Adrenal gland (tissue), 12 donors: ENCODE data around the gene UNC5C. TPM values are rescaled to one million over a fixed set of nuclear protein-coding genes. Genes with fewer than 3 reads are reported as not detected.
"Not testable (repeated sequence)": the region's sequence is repeated elsewhere in the genome, so short reads cannot be mapped to it uniquely, and the experiment has no call there.

ENCODE experiments used
- DNase-seq, 7 donors: peaks; one replicate each; pipeline ENCODE4 v3.0.0-alpha.2; 2019 to 2020
- H3K27ac ChIP-seq, 5 donors: fragments of 200-600 bp; sonication (generic) in 4 of 5; 1 replicate in 3 of 5; 2 replicates in 2 of 5; pipeline versions ENCODE4 v1.5.1 to v1.8.0; 2016 to 2020; ENCODE audit warnings: mild to moderate bottlenecking in 1 of 5
- H3K27me3 ChIP-seq: fragments of 200-600 bp; 2 replicates; pipeline ENCODE4 v1.8.0; 2021
- H3K36me3 ChIP-seq, 2 donors: fragments of 200-600 bp; replicated peaks in 1 of 2; 1 replicate in 1 of 2; 2 replicates in 1 of 2; pipeline versions ENCODE4 v1.5.1 to v1.8.0; 2018 to 2022
- H3K4me1 ChIP-seq, 2 donors: fragments of 200-600 bp; replicated peaks in 1 of 2; 1 replicate in 1 of 2; 2 replicates in 1 of 2; pipeline versions ENCODE4 v1.5.1 to v1.8.0; 2018 to 2021
- H3K4me3 ChIP-seq, 4 donors: fragments of 200-600 bp; sonication (generic) in 3 of 4; one replicate each; pipeline ENCODE4 v1.5.1; 2016 to 2018
- H3K9me3 ChIP-seq, 3 donors: fragments of 200-600 bp; sonication (generic) in 1 of 3; replicated peaks in 1 of 3; 1 replicate in 2 of 3; 2 replicates in 1 of 3; pipeline versions ENCODE4 v1.5.1 to v1.8.0; 2016 to 2021
- CTCF ChIP-seq, 6 experiments: fragments of 450-650 bp in 4 of 6; fragments of 200-600 bp in 2 of 6; sonication (generic) in 1 of 6; IDR thresholded peaks; 1 replicate in 5 of 6; 2 replicates in 1 of 6; pipeline versions ENCODE4 v1.5.1 to v1.8.0; 2016 to 2021; ENCODE audit warnings: antibody characterized with exemption in 6 of 6, mild to moderate bottlenecking in 2 of 6, moderate library complexity in 1 of 6
- POLR2A ChIP-seq, 2 donors: fragments of 450-650 bp; IDR thresholded peaks; one replicate each; pipeline ENCODE4 v1.6.1; 2017; ENCODE audit warnings: antibody characterized with exemption in 2 of 2, mild to moderate bottlenecking in 2 of 2, moderate library complexity in 1 of 2
- WGBS, 4 donors: extraction: QIAGEN DNeasy Blood & Tissue Kit in 2 of 4; methylation state at CpG; one replicate each; pipeline versions ENCODE4 v1.1.5 to v1.1.7; 2013 to 2017; 5-methylcytosine and 5-hydroxymethylcytosine counted together
- intact Hi-C, 2 donors: fragments of 100-400 bp; cut with DNase I; formaldehyde crosslinking; loops; one replicate each; pipeline versions ENCODE4 v1.14.1 to v1.15.0; 2022 to 2023
- polyA plus RNA-seq, 3 donors: library from polyadenylated mRNA; stranded (reverse); fragments of 200-250 nt in 2 of 3; fragments of 350-450 nt in 1 of 3; fragmentation: Illumina TruSeq in 1 of 3; extraction: RNeasy Lipid Tissue Mini Kit (QIAGEN cat#74804) in 1 of 3; gene quantifications; one replicate each; pipeline ENCODE4 v1.2.3, GENCODE V29; 2013 to 2014
- total RNA-seq, 9 donors: library from RNA; depleted of rRNA in 4 of 9; stranded (reverse); fragments of >200 nt in 4 of 9; fragments of 120-200 nt in 1 of 9; fragmentation: NEBNext Ultra II Directional in 1 of 9; extraction: Animal tissue kit (Norgen Biotek cat#: 25700) in 1 of 9; gene quantifications; one replicate each; pipeline versions ENCODE4 v1.1.0 to v1.2.4, GENCODE V29; 2013 to 2023
- donor health status: healthy with polysubstance abuse.
- donor health status: Bipolar disorder and iron deficiency.
- donor health status: DM: yes; HTN: yes; CAD: no.
- donor health status: DM: no; HTN: no; CAD: no.
- donor health status: DM: no; HTN: no; CAD: no.
- donor health status: DM: yes; HTN: yes; CAD: no.

Gene UNC5C
- total and polyA plus RNA-seq, 12 donors: 4.7 to 33.5 (median 23.8) TPM

- H3K27ac ChIP-seq: no peak overlapping the region
- intact Hi-C loops: loop anchor here in 1 of 2 donors (10.0 kb wide), 1 partner anchor 364 kb away; the partner anchor contains the start of gene UNC5C
- DNase-seq: no peak
- H3K4me1 ChIP-seq: peaks cover 0 to 9% of the 10 kb centered on the region in 2 donors
- H3K4me3 ChIP-seq: no peak overlapping the region
- H3K27me3 ChIP-seq: no peaks in the 10 kb centered on the region
- no peaks in the 10 kb centered on the region for H3K36me3 ChIP-seq
- TF ChIP-seq POLR2A (IDR thresholded peaks at IDR 0.05): no peak
- no peak for TF ChIP-seq CTCF (IDR thresholded peaks at IDR 0.05)
- no peaks in the 10 kb centered on the region for H3K9me3 ChIP-seq
- WGBS, 4 donors: 83 to 98% (median 90%) methylated on average over 9 to 10 of the region's 10 CpGs
Observed at GRCh38 chr4:95180531-95181242, 368.1 kb downstream of the UNC5C start.

GRCh38 chr4:95178938-95179337 lies 369.8 kb downstream of the UNC5C start:
- H3K9me3 ChIP-seq: no peaks in the 10 kb centered on the region
- 76 to 87% (median 82%) methylated on average over 2 of the region's 2 CpGs for WGBS, 4 donors
- DNase-seq: no peak
- no peak for TF ChIP-seq POLR2A (IDR thresholded peaks at IDR 0.05)
- no peak for TF ChIP-seq CTCF (IDR thresholded peaks at IDR 0.05)
- no peak overlapping the region for H3K27ac ChIP-seq
- intact Hi-C loops: no loop called here
- H3K4me3 ChIP-seq: no peak overlapping the region
- H3K36me3 ChIP-seq: no peaks in the 10 kb centered on the region
- peaks cover 0 to 9% of the 10 kb centered on the region in 2 donors for H3K4me1 ChIP-seq
- H3K27me3 ChIP-seq: no peaks in the 10 kb centered on the region

- intact Hi-C loops, H3K27ac ChIP-seq, H3K4me1 ChIP-seq, H3K27me3 ChIP-seq, DNase-seq, H3K4me3 ChIP-seq, H3K9me3 ChIP-seq, H3K36me3 ChIP-seq: not testable (repeated sequence)
- 88 to 100% (median 97%) methylated on average over 1 of the region's 3 CpGs for WGBS, 4 donors
Observed at GRCh38 chr4:95171377-95171776, 377.4 kb downstream of the UNC5C start.

GRCh38 chr4:95170176-95170575 lies 378.6 kb downstream of the UNC5C start:
- no peaks in the 10 kb centered on the region for H3K36me3 ChIP-seq
- H3K27ac ChIP-seq: no peak overlapping the region
- TF ChIP-seq POLR2A (IDR thresholded peaks at IDR 0.05): no peak
- no peak for TF ChIP-seq CTCF (IDR thresholded peaks at IDR 0.05)
- H3K4me1 ChIP-seq: no peaks in the 10 kb centered on the region
- WGBS, 4 donors: 85 to 97% (median 95%) methylated on average over 6 to 7 of the region's 7 CpGs
- intact Hi-C loops: no loop called here
- DNase-seq: no peak
- no peaks in the 10 kb centered on the region for H3K9me3 ChIP-seq
- no peak overlapping the region for H3K4me3 ChIP-seq
- no peaks in the 10 kb centered on the region for H3K27me3 ChIP-seq

- intact Hi-C loops: loop anchor here in 1 of 2 donors (10.0 kb wide), 1 partner anchor 867 kb away; no protein-coding TSS in a partner anchor
- WGBS, 4 donors: 81 to 89% (median 86%) methylated on average over 7 of the region's 7 CpGs
- no peaks in the 10 kb centered on the region for H3K4me1 ChIP-seq
- H3K27ac ChIP-seq: no peak overlapping the region
- no peaks in the 10 kb centered on the region for H3K27me3 ChIP-seq
- H3K4me3 ChIP-seq: no peak overlapping the region
- H3K36me3 ChIP-seq: no peaks in the 10 kb centered on the region
- no peak for DNase-seq
- H3K9me3 ChIP-seq: no peaks in the 10 kb centered on the region
- TF ChIP-seq CTCF (IDR thresholded peaks at IDR 0.05) (no peak), POLR2A (IDR thresholded peaks at IDR 0.05) (no peak)
Observed at GRCh38 chr4:95167805-95168204, 381.0 kb downstream of the UNC5C start.
